Activated gamma-delta T cell treated with Interleukin-2 at 50 U/mL for 16 hours (primary cell): ENCODE measurements around the gene MORN2.
A peak's percentile ranks its signal among the peaks of the same experiment; 100 is the strongest.
"Not testable (repeated sequence)": the region's sequence is repeated elsewhere in the genome, so short reads cannot be mapped to it uniquely, and the experiment has no call there.

Experiments used
- DNase-seq: peaks from one replicate; pipeline ENCODE4 v3.0.0-alpha.2; 2020

Gene MORN2

DNA sequence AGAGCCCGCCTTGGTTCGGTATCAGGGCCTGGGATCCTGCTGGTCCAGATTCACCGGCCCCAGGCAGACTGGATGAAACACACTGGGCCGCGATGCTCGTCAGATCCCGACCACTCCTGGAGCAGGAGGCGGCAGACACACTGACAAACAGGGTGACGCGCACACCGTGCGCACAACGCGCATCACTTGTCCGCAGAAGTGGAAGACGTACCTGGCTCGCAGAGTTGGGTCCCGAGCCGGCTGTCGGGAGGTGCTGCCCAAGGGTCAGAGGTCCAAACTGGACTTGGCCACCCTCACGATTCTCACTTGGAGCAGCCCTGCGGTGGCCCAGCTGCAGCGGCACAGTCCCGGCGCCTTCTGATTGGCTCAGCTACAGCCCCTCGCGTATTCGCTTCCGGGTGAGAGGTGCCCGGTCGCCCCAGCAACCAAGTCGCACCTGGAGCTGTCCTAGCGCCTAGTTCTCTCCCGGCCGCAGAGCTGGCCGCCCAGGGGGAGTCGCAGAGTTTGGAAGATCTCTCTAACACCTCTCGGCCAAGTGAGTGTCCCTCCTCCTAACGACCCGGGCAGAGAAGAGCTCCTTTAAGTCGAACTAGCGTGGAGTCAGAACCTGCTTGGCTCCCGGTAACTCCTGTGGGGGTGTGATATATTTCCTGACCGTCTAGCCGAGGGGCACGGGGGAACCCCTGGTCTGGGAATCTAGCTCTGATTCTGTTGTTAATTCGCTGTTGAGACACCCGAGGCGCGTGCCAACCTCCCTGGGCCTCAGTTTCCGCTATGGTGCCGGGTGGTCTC lies at the start of gene MORN2, which contains the start of gene DHX57:
Gene MORN2 (plus strand): TSS at position 401 of the 792 bp plus-strand sequence.
Gene DHX57 (minus strand): TSS at position 359 of the 792 bp plus-strand sequence. CDS start 7,529 bp downstream, outside the sequence.
- peak; percentile 74 for DNase-seq

GRCh38 chr2:38827539-38828145 lies 48.1 kb upstream of the MORN2 start:
- not testable (repeated sequence) for DNase-seq

DNA sequence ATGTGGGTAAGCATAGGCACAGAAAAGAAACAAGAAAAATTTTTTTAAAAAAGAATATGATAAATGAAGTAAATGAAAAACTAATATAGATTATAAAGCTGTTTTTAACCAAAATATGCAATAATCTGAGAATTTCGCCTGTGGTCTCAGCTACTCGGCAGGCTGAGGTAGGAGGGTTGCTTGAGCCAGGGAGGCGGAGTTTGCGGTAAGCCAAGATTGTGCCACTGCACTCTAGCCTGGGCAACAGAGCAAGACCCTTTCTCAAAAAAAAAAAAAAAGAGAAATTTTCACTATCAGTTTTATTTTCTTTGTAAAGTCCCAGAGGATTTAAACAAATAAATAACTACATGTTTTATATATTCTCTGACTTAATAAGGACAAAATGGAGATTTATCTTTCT lies 47.3 kb upstream of the MORN2 start:
- DNase-seq, result no peak

GRCh38 chr2:38829971-38830370 lies 45.8 kb upstream of the MORN2 start:
- DNase-seq, result no peak

DNA sequence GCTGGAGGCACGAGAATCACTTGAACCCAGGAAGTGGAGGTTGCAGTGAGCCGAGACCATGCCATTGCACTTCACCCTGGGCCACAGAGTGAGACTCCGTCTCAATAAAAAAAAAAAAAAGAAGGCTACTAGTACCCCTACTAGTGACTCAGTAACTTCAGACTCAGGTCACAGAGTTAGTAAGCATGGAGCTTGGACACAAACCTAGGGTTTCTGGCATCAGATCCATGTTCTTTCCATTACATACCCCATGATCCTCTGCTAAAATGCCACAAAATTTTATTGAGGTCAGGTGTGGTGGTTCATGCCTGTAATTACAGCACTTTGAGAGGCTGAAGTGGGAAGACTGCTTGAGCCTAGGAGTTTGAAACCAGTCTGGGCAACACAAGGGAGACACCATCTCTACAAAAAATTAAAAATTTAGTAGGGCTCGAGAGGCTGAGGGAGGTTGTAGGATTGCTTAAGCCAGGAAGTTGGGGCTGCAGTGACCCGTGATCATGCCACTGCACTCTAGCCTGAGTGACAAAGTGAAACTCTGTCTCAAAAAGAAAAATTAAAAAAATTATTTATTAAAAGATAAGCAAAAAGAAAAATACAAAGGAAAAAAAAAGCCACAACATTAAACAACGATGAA lies 45.1 kb upstream of the MORN2 start:
- no peak for DNase-seq

DNA sequence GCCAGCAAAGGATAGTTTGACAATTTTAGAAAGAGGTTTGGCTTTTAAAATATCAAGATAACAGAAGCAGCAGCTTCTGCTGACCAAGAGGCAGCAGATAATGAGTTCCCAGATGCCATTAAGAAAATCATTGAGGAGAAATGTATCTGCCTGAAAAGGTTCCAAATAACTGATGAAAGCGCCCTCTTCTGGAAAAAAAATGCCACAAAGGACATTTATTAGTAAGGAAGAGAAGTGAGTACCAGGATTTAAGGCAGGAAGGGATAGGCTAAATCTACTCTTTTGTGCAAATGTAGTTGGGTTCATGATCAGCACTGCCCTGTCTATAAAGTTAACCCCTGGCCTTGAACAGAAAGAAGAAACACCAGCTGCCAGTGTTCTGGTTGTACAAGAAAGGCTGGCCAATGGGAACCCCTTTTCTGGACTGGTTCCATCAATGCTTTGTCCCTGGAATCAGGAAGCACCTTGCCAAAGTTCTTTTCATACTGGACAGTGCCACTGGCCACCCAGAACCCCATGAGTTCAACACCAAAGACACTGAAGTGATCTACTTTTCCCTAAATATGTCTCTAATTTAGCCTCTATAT lies 40.7 kb upstream of the MORN2 start:
- DNase-seq, result no peak

- DNase-seq, result no peak
Observed at GRCh38 chr2:38835990-38836389, 39.8 kb upstream of the MORN2 start.

GRCh38 chr2:38836791-38837190 lies 39.0 kb upstream of the MORN2 start:
- no peak for DNase-seq

GRCh38 chr2:38850045-38850444 lies 25.7 kb upstream of the MORN2 start:
- no peak for DNase-seq

- DNase-seq, result no peak
Observed at GRCh38 chr2:38856165-38856564, 19.6 kb upstream of the MORN2 start.

GRCh38 chr2:38862476-38862875 lies 13.3 kb upstream of the MORN2 start:
- no peak for DNase-seq

GRCh38 chr2:38863061-38863695 lies 12.6 kb upstream of the MORN2 start:
- DNase-seq, result no peak

- DNase-seq, result no peak
Observed at GRCh38 chr2:38866773-38867443, 8.9 kb upstream of the MORN2 start.

GRCh38 chr2:38871432-38871831 lies 4.3 kb upstream of the MORN2 start:
- no peak for DNase-seq

- DNase-seq, result no peak
Observed at GRCh38 chr2:38873763-38874162, 2.0 kb upstream of the MORN2 start.

GRCh38 chr2:38875227-38875575 lies 575 bp upstream of the MORN2 start:
- DNase-seq, result no peak

GRCh38 chr2:38876407-38876806 lies 631 bp downstream of the MORN2 start:
- no peak for DNase-seq

- no peak for DNase-seq
Observed at GRCh38 chr2:38886063-38886462, 10.3 kb downstream of the MORN2 start.

DNA sequence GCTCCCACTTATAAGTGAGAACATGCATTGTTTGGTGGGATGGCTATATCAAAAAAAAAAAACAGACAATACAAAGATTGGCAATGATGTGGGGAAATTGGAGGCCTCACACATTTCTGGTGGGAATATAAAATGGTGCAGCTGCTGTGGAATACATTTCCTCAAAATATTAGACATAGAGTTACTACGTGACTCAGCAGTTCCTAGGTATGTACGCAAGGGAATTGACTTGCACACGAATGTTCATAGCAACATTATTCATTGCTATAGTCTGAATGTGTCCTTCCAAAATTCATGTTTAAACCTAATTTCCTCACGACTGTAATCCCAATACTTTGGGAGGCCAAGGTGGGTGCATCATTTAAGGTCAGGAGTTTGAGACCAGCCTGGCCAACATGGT lies 11.6 kb downstream of the MORN2 start:
- no peak for DNase-seq

DNA sequence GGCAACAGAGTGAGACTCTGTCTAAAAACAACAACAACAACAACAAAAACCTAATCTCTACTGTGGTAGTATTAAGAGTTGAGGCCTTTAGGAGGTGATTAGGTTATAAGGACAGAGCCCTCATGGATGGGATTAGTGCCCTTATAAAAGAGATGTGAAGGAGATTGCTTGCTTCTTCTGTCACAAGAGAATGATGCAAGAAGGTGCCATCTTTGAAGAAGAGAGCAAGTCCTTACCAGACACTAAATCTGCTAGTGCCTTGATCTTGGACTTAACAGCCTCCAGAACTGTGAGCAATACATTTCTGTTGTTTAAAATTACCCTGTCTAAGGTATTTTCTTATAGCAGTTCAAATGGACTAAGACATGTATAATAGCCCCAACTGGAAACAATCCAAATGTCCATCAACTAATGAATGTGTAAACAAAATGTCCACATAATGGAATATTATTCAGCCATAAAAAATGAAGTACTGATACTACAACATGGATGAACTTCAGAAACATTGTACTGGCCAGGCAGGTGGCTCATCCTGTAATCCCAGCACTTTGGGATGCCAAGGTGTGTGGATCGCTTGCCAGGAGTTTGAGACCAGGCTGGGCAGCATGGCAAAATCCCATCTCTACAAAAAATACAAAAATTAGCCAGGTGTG lies 12.3 kb downstream of the MORN2 start:
- no peak for DNase-seq

DNA sequence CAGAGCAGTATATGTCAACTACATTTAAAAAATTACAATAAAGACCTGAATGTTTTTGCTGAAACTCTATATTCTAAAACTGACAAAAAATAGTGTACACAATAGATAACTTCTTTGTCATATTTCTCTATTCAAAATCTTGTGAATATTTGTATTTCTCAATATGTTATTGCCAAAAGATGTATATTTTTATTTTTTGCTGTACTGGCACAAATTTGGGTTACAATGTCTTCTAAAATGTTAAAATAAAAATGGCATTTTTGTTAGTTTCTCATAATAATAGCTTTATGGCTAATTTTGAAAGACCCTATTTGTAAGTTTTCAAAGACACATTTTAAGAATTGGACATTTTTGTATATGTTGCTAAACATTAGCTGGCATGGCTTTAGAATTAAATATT lies 13.3 kb downstream of the MORN2 start:
- DNase-seq, result no peak

DNA sequence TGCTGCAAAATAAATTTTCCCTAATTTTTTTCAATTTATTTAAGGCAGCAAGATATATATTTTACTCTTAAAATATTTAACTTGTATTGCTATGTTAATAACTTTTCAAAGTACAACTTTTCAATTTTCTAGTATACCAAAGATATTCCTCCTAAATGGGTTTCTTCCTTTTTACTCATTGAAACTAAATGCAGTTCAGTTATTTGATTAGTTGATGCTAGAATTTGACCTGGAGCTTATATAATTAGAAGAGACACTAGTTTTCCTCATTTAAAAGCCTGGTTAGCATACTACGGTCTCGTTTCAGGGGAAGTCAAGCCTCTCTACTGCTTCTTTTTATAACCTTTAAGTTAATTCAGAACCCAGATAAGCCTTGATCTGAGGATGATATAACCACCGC lies 13.8 kb downstream of the MORN2 start, which contains the start of gene ARHGEF33:
Gene ARHGEF33 (plus strand): TSS at position 301 of the 400 bp plus-strand sequence. CDS start 29,573 bp downstream, outside the sequence.
- DNase-seq, result no peak
